D341Med (cell line): ENCODE data around the gene TTLL9.
"Not testable (repeated sequence)": the region's sequence is repeated elsewhere in the genome, so short reads cannot be mapped to it uniquely, and the experiment has no call there.

ENCODE experiments used
- DNase-seq: peaks from one replicate; pipeline ENCODE4 v3.0.0; 2012; ENCODE audit warnings: low spot score

The TTLL9 gene

GRCh38 chr20:31919410-31920155, 49.1 kb downstream of the TTLL9 start:
- DNase-seq = no peak

- no peak for DNase-seq
These were observed 49.9 kb downstream of the TTLL9 start for GRCh38 chr20:31920275-31920855.

DNA sequence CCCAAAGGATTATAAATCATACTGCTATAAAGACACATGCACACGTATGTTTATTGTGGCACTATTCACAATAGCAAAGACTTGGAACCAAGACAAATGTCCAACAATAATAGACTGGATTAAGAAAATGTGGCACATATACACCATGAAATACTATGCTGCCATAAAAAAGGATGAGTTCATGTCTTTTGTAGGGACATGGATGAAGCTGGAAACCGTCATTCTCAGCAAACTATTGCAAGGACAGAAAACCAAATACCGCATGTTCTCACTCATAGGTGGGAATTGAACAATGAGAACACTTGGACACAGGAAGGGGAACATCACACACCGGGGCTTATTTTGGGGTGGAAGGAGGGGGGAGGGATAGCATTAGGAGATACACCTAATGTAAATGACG, 51.0 kb downstream of the TTLL9 start:
- not testable (repeated sequence) for DNase-seq

- DNase-seq = no peak
These were observed 51.7 kb downstream of the TTLL9 start for GRCh38 chr20:31922181-31922580.

DNA sequence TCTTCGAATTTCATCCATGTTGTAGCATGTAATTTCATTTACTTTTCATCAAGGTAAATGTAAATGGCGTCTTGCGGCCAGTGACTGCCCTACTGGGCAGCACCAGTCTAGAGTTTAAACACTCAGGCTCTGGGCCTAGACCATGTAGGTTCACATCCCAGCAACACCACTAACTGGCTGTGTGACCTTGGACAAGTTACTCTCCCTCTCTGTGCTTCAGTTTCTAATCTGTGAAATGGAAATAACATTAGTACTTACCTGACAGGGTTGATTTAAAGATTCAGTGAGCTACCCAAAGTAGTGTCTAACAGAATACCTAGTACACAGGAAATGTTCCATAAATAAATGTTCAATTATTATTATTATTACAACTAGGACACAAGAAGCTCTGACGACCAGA, 52.2 kb downstream of the TTLL9 start:
- DNase-seq = no peak

GRCh38 chr20:31923388-31924331, 53.2 kb downstream of the TTLL9 start:
- no peak for DNase-seq

- no peak for DNase-seq
These were observed 54.1 kb downstream of the TTLL9 start for GRCh38 chr20:31924561-31924960.

- no peak for DNase-seq
These were observed 55.2 kb downstream of the TTLL9 start for GRCh38 chr20:31925631-31926030.

GRCh38 chr20:31926493-31926892, 56.1 kb downstream of the TTLL9 start:
- no peak for DNase-seq

- no peak for DNase-seq
These were observed 57.3 kb downstream of the TTLL9 start for GRCh38 chr20:31927627-31928159.

GRCh38 chr20:31929631-31930030, 59.2 kb downstream of the TTLL9 start:
- not testable (repeated sequence) for DNase-seq

DNA sequence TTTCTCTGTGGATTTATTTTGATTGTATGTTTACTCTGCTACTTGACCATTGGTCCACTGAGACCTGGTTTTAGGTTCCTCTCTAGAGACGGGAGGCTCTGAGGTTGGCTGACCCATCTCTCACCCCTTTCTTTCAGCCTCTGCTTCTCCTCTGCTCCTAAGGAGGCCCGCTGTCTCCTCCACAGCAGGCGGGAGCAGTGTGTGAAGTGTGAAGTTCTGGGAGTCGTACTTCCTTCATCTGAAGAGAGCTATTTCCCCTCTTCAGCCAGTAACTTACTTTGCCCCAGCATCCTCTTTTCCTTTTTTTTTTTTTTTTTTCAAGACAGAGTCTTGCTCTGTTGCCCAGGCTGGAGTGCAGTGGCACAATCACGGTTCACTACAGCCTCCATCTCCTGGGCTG, 60.3 kb downstream of the TTLL9 start:
- DNase-seq = no peak

GRCh38 chr20:31933698-31934097, 63.3 kb downstream of the TTLL9 start:
- no peak for DNase-seq

- DNase-seq = no peak
These were observed 64.1 kb downstream of the TTLL9 start for GRCh38 chr20:31934491-31934890.

GRCh38 chr20:31934968-31935764, 64.7 kb downstream of the TTLL9 start:
- peak; percentile 65 for DNase-seq

DNA sequence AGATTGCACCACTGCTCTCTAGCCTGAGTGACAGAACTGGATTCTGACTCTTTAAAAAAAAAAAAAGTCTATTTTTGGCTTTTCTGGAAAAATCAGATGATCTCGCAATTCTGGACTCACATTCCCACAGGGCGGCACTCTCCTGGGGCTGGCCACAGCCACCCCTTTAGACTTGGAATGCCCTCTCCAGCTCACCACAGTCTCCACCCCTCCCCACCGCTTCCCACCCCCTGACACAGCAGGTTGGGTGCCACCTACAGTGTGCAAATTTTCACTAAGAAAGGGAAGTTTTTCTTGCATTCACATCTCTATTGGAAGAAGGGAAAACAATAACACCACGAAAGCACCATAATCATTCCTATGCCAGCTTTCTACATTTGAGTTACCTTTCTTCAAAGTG, 66.0 kb downstream of the TTLL9 start:
- no peak for DNase-seq

DNA sequence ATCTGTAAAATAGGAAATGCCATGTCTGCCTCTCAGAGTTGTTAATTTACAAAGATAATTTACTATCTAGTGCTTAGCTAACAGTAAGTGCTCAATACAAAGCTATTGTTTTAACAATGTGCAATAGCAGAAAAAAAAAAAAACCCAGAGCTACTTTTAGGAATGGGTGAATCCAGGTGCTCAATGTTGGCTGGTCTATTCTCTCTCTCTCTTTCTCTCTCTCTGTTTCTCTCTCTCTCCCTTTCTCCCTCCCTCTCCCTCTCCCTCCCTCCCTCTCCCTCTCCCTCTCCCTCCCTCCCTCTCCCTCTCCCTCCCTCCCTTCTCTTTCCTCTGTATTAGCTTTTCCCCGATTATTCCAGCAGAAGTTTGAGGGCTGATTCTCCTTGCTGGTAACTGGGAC, 67.4 kb downstream of the TTLL9 start:
- no peak for DNase-seq

DNA sequence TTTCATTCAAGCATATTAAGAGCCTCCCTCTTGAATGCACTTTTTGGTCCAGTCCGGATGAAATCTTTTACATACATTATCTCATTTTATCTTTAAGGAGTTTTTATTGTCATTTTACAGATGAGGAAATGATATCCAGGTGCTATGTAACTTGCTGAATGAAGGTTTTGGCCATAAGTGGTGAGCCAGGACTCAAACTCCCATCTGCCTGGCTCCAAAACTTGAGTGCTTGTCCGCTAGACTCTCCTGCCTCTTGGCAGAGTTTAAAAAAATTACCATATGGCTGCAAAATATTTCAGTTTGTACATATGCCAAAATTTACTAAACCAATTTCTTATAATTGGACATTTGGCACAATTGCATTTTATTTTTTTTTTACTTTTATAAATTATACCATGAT, 69.2 kb downstream of the TTLL9 start:
- DNase-seq = no peak

DNA sequence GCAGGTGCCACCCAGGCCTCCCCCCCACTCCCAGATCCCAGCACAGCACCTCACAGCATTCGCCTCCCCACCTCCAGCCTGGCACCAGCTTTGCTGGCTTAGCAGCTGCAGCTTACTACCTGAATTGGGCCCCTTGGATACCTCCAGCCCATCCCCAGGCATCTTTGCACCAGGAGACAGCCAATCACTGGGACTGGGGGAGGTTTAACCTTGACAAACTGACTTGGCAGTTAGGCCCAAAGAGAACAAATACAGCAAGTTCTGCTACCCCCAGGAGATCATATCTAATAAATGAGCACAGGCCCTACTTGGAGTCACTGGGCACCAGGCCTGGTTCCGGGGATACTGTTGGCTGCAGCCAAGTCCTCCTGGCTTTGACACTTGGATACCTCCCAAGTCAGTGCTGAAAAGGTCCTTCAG, 72.6 kb downstream of the TTLL9 start:
- no peak for DNase-seq

DNA sequence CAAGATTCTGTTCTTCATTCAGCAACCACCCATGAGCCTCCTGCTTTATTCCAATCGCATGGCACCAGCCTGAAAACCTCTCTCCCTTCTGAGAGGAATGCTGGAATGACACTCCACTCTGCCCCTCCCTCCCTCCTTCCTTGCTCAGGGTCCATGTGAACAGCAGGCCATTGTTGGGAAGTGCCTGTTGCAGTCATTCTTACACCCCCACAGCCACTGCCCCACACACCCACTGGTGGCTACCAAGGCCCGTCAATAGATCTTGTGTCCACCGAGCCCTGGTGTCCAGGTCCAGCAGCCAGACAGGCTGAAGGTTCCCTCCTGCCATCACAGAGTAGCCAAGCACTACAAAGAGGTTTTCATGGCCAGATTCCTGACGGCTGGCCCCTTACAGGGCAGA, 74.9 kb downstream of the TTLL9 start:
- DNase-seq = no peak

- DNase-seq = no peak
These were observed 75.4 kb downstream of the TTLL9 start for GRCh38 chr20:31945785-31946184.

GRCh38 chr20:31948008-31948407, 77.6 kb downstream of the TTLL9 start:
- no peak for DNase-seq
